Heart left ventricle (tissue), 16 donors: Measurements from ENCODE around the gene VMP1. TPM values are rescaled to one million over a fixed set of nuclear protein-coding genes. Genes with fewer than 3 reads are reported as not detected.

Experiments
- ATAC-seq, 4 donors: fragments of 200-7000 bp; cut with Tn5 transposase; one replicate each; pipeline ENCODE4 v1.9.1; 2020 to 2022; ENCODE audit warnings: moderate library complexity in 4 of 4, mild to moderate bottlenecking in 3 of 4, moderate number of reproducible peaks in 1 of 4
- DNase-seq, 5 donors: peaks; one replicate each; pipeline ENCODE4 v3.0.0-alpha.2; 2020
- H3K27ac ChIP-seq, 12 donors: fragments of 200-600 bp; sonication (generic) in 4 of 12; one replicate each; pipeline versions ENCODE4 v1.5.0 to v1.8.0; 2016 to 2022; ENCODE audit warnings: mild to moderate bottlenecking in 2 of 12
- H3K27me3 ChIP-seq, 9 donors: fragments of 200-600 bp; sonication (generic) in 2 of 9; one replicate each; pipeline versions ENCODE4 v1.5.1 to v1.8.0; 2016 to 2022; ENCODE audit warnings: mild to moderate bottlenecking in 3 of 9
- H3K36me3 ChIP-seq, 9 donors: fragments of 200-600 bp; sonication (generic) in 2 of 9; one replicate each; pipeline versions ENCODE4 v1.5.0 to v1.8.0; 2018 to 2022; ENCODE audit warnings: mild to moderate bottlenecking in 2 of 9
- H3K4me1 ChIP-seq, 12 donors: fragments of 200-600 bp; sonication (generic) in 4 of 12; one replicate each; pipeline versions ENCODE4 v1.5.0 to v1.8.0; 2016 to 2022; ENCODE audit warnings: mild to moderate bottlenecking in 3 of 12
- H3K4me3 ChIP-seq, 12 donors: fragments of 200-600 bp; sonication (generic) in 4 of 12; one replicate each; pipeline versions ENCODE4 v1.5.0 to v1.8.0; 2017 to 2022; ENCODE audit warnings: mild to moderate bottlenecking in 9 of 12, moderate library complexity in 4 of 12
- H3K9me3 ChIP-seq, 12 donors: fragments of 200-600 bp; sonication (generic) in 4 of 12; one replicate each; pipeline versions ENCODE4 v1.5.0 to v1.8.0; 2016 to 2022; ENCODE audit warnings: mild to moderate bottlenecking in 1 of 12
- CTCF ChIP-seq, 12 donors: fragments of 200-600 bp; sonication (generic) in 4 of 12; IDR thresholded peaks; one replicate each; pipeline versions ENCODE4 v1.5.0 to v1.8.0; 2018 to 2022; ENCODE audit warnings: antibody characterized with exemption in 12 of 12, mild to moderate bottlenecking in 5 of 12
- POLR2A ChIP-seq, 2 donors: fragments of 450-650 bp; IDR thresholded peaks; one replicate each; pipeline ENCODE4 v1.6.1; 2017; ENCODE audit warnings: antibody characterized with exemption in 2 of 2, mild to moderate bottlenecking in 2 of 2, moderate library complexity in 2 of 2
- WGBS, 4 donors: extraction: QIAGEN DNeasy Blood & Tissue Kit in 2 of 4; methylation state at CpG; one replicate each; pipeline versions ENCODE4 v1.1.5 to v1.1.7; 2013 to 2018; 5-methylcytosine and 5-hydroxymethylcytosine counted together
- intact Hi-C, 10 donors: fragments of 100-400 bp; cut with DNase I; formaldehyde crosslinking; loops; one replicate each; pipeline versions ENCODE4 v1.11.1 to v1.14.2; 2022
- polyA plus RNA-seq, 2 donors: library from polyadenylated mRNA; stranded (reverse); fragments of 200-250 nt; gene quantifications; one replicate each; pipeline ENCODE4 v1.2.3, GENCODE V29; 2013
- total RNA-seq, 9 donors: library from RNA; depleted of rRNA in 2 of 9; stranded (reverse); fragments of >200 nt in 2 of 9; fragmentation: NEBNext Ultra II Directional in 3 of 9; extraction: Animal tissue kit (Norgen Biotek cat#: 25700) in 3 of 9; gene quantifications; one replicate each; pipeline versions ENCODE4 v1.1.0 to v1.2.4, GENCODE V29; 2016 to 2023
- donor health status: ischemic (EF 13 %, LVEDD 7.1; RV severe dilation, severe dysfunction).
- donor health status: healthy with polysubstance abuse.
- donor health status: DM: no; HTN: yes; CAD: no.
- donor health status: DM: no; HTN: no; CAD: no.
- donor health status: ischemic (EF 25% LVEDD 6.9; RV normal size, moderate dysfunction).
- donor health status: ischemic (EF 25% LVEDD 5.7; RV mildly dilated, moderate dysfunction).
- donor health status: healthy.
- donor health status: DM: yes; HTN: yes; CAD: no.
- donor health status: ischemic (EF 35%, LVEDD 5.7; RV mildly dilated, moderate dysfunction).
- donor health status: nonischemic (EF 11% LVEDD 7.7; RV severe dilation, severe dysfunction).
- donor health status: DM: yes; HTN: yes; CAD: no.
- donor health status: PGD.
- donor health status: ischemic (EF 29% LVEDD 5.4; RV normal size, mild dysfunction).
- donor health status: nonischemic (EF 23%, LVEDD 6.1; RV moderate dilation, normal function).

Gene VMP1
- total and polyA plus RNA-seq, 11 donors = 19.3 to 181 (median 50.1) TPM

GRCh38 chr17:59746849-59747445, 39.5 kb downstream of the VMP1 start:
- no peak overlapping the region for H3K4me3 ChIP-seq
- H3K9me3 ChIP-seq = peaks cover 0 to 11% (median 0%) of the 10 kb centered on the region in 12 donors
- no peaks in the 10 kb centered on the region for H3K27me3 ChIP-seq
- intact Hi-C loops = loop anchor here in 3 of 10 donors (5.0 to 10.0 kb wide), 2 partner anchors 62 to 290 kb away; no protein-coding TSS in a partner anchor
- 93 to 95% (median 94%) methylated on average over 4 of the region's 4 CpGs for WGBS, 4 donors
- H3K4me1 ChIP-seq = peaks cover 0 to 15% (median 0%) of the 10 kb centered on the region in 12 donors
- TF ChIP-seq CTCF (IDR thresholded peaks at IDR 0.05) = peak; percentile 35 to 74 (median 60)
- no peak for TF ChIP-seq POLR2A (IDR thresholded peaks at IDR 0.05)
- ATAC-seq = peak in 1 of 4 donors; percentile 41
- peaks cover 0 to 29% (median 8%) of the 10 kb centered on the region in 9 donors for H3K36me3 ChIP-seq
- no peak for DNase-seq
- H3K27ac ChIP-seq = no peak overlapping the region

- Histone ChIP-seq H3K9me3 (peaks cover 0 to 5% (median 0%) of the 10 kb centered on the region in 12 donors), H3K27me3 (no peaks in the 10 kb centered on the region), H3K27ac (no peak overlapping the region), H3K4me3 (no peak overlapping the region), H3K4me1 (peaks cover 0 to 31% (median 0%) of the 10 kb centered on the region in 12 donors), H3K36me3 (peaks cover 0 to 13% (median 0%) of the 10 kb centered on the region in 9 donors)
- WGBS, 4 donors = 92 to 100% (median 98%) methylated on average over 1 of the region's 1 CpG
- DNase-seq (no peak), ATAC-seq (no peak)
- intact Hi-C loops = loop anchor here in 3 of 10 donors (5.0 to 10.0 kb wide), 2 partner anchors 64 to 289 kb away; no protein-coding TSS in a partner anchor
- no peak for TF ChIP-seq POLR2A (IDR thresholded peaks at IDR 0.05)
- no peak for TF ChIP-seq CTCF (IDR thresholded peaks at IDR 0.05)
Observed at GRCh38 chr17:59748591-59748990, 41.1 kb downstream of the VMP1 start.

- H3K4me1 ChIP-seq = peaks cover 0 to 54% (median 0%) of the 10 kb centered on the region in 12 donors
- peak overlapping the region in 1 of 12 donors; percentile 85 for H3K27ac ChIP-seq
- peaks cover 0 to 15% (median 0%) of the 10 kb centered on the region in 9 donors for H3K36me3 ChIP-seq
- intact Hi-C loops = loop anchor here in 8 of 10 donors (2.0 to 10.0 kb wide), 6 partner anchors 85 to 285 kb away; no protein-coding TSS in a partner anchor
- ATAC-seq (no peak), DNase-seq (no peak)
- no peaks in the 10 kb centered on the region for H3K27me3 ChIP-seq
- no peak for TF ChIP-seq POLR2A (IDR thresholded peaks at IDR 0.05)
- TF ChIP-seq CTCF (IDR thresholded peaks at IDR 0.05) = no peak
- H3K4me3 ChIP-seq = no peak overlapping the region
- no peaks in the 10 kb centered on the region for H3K9me3 ChIP-seq
- WGBS, 4 donors = 93 to 95% (median 94%) methylated on average over 11 of the region's 11 CpGs
Observed at GRCh38 chr17:59751955-59752413, 44.5 kb downstream of the VMP1 start.

- intact Hi-C loops = loop anchor here in 8 of 10 donors (2.0 to 10.0 kb wide), 6 partner anchors 85 to 285 kb away; no protein-coding TSS in a partner anchor
- H3K4me3 ChIP-seq = no peak overlapping the region
- peaks cover 0 to 54% (median 0%) of the 10 kb centered on the region in 12 donors for H3K4me1 ChIP-seq
- H3K9me3 ChIP-seq = no peaks in the 10 kb centered on the region
- peak overlapping the region in 1 of 12 donors; percentile 85 for H3K27ac ChIP-seq
- H3K36me3 ChIP-seq = peaks cover 0 to 15% (median 0%) of the 10 kb centered on the region in 9 donors
- H3K27me3 ChIP-seq = no peaks in the 10 kb centered on the region
- TF ChIP-seq CTCF (IDR thresholded peaks at IDR 0.05) = no peak
- no peak for TF ChIP-seq POLR2A (IDR thresholded peaks at IDR 0.05)
- DNase-seq = no peak
- ATAC-seq = no peak
Observed at GRCh38 chr17:59752446-59752845, 45.0 kb downstream of the VMP1 start.
